ENCODE measurements around the gene ANKRD22.

Gene ANKRD22

GRCh38 chr10:88832376-88832775 lies 19.3 kb downstream of the ANKRD22 start:
- in situ Hi-C loops (cut with MboI; ENCODE audit: low pct_unique_long_range_greater_than_20kb, low sequenced_read_pairs, unreplicated experiment): loop anchor here (10.0 kb wide), 1 partner anchor 382 kb away; no protein-coding TSS in a partner anchor
- no peak for TF ChIP-seq CTCF (IDR thresholded peaks at IDR 0.05; ENCODE audit: extremely low read depth, insufficient read depth, missing control alignments)

GRCh38 chr10:88831709-88832108 lies 19.9 kb downstream of the ANKRD22 start:
- no peak for DNase-seq (ENCODE audit: low spot score)
- in situ Hi-C loops (cut with MboI; ENCODE audit: low pct_unique_long_range_greater_than_20kb, low sequenced_read_pairs, unreplicated experiment): loop anchor here (10.0 kb wide), 1 partner anchor 383 kb away; no protein-coding TSS in a partner anchor
- TF ChIP-seq CTCF (IDR thresholded peaks at IDR 0.05; ENCODE audit: extremely low read depth, insufficient read depth, missing control alignments): no peak

More at GRCh38 chr10:88832376-88832775, 19.3 kb downstream of the ANKRD22 start:
- DNase-seq (ENCODE audit: low spot score): no peak

GRCh38 chr10:88830643-88831268 lies 20.9 kb downstream of the ANKRD22 start:
- DNase-seq (ENCODE audit: low spot score): no peak
- in situ Hi-C loops (cut with MboI; ENCODE audit: low pct_unique_long_range_greater_than_20kb, low sequenced_read_pairs, unreplicated experiment): loop anchor here (10.0 kb wide), 1 partner anchor 384 kb away; no protein-coding TSS in a partner anchor
- no peak for TF ChIP-seq CTCF (IDR thresholded peaks at IDR 0.05; ENCODE audit: extremely low read depth, insufficient read depth, missing control alignments)

GRCh38 chr10:88828310-88828709 lies 23.3 kb downstream of the ANKRD22 start:
- DNase-seq (ENCODE audit: low spot score): no peak
- no peak for TF ChIP-seq CTCF (IDR thresholded peaks at IDR 0.05; ENCODE audit: extremely low read depth, insufficient read depth, missing control alignments)
- in situ Hi-C loops (cut with MboI; ENCODE audit: low pct_unique_long_range_greater_than_20kb, low sequenced_read_pairs, unreplicated experiment): no loop called here

- DNase-seq (ENCODE audit: low spot score): no peak
- no peak for TF ChIP-seq CTCF (IDR thresholded peaks at IDR 0.05; ENCODE audit: extremely low read depth, insufficient read depth, missing control alignments)
- in situ Hi-C loops (cut with MboI; ENCODE audit: low pct_unique_long_range_greater_than_20kb, low sequenced_read_pairs, unreplicated experiment): no loop called here
Observed at GRCh38 chr10:88827671-88828070, 24.0 kb downstream of the ANKRD22 start.

- no peak for DNase-seq (ENCODE audit: low spot score)
- in situ Hi-C loops (cut with MboI; ENCODE audit: low pct_unique_long_range_greater_than_20kb, low sequenced_read_pairs, unreplicated experiment): no loop called here
- TF ChIP-seq CTCF (IDR thresholded peaks at IDR 0.05; ENCODE audit: extremely low read depth, insufficient read depth, missing control alignments): no peak
Observed at GRCh38 chr10:88826388-88826787, 25.3 kb downstream of the ANKRD22 start.

Data from GM13977 (cell line).